Upper lobe of left lung (tissue), 6 donors: ENCODE measurements around the gene EPM2AIP1. TPM values are rescaled to one million over a fixed set of nuclear protein-coding genes. Genes with fewer than 3 reads are reported as not detected.

Source experiments
- ATAC-seq, 2 donors: fragments of 200-7000 bp; cut with Tn5 transposase; one replicate each; pipeline ENCODE4 v1.9.1; 2022; ENCODE audit warnings: mild to moderate bottlenecking in 2 of 2, moderate library complexity in 2 of 2; ENCODE audit not compliant: low FRiP score in 2 of 2
- DNase-seq, 2 donors: peaks; one replicate each; pipeline ENCODE4 v3.0.0-alpha.2; 2019 to 2020
- H3K27ac ChIP-seq, 4 donors: fragments of 200-600 bp; sonication (generic); one replicate each; pipeline ENCODE4 v1.5.1; 2016 to 2019
- H3K27me3 ChIP-seq, 4 donors: fragments of 200-600 bp; sonication (generic); one replicate each; pipeline ENCODE4 v1.5.1; 2017 to 2019
- H3K36me3 ChIP-seq, 4 donors: fragments of 200-600 bp; sonication (generic); one replicate each; pipeline ENCODE4 v1.5.1; 2016 to 2019
- H3K4me1 ChIP-seq, 4 donors: fragments of 200-600 bp; sonication (generic); one replicate each; pipeline ENCODE4 v1.5.1; 2018 to 2019
- H3K4me3 ChIP-seq, 4 donors: fragments of 200-600 bp; sonication (generic); one replicate each; pipeline ENCODE4 v1.5.1; 2017 to 2019; ENCODE audit warnings: mild to moderate bottlenecking in 2 of 4, moderate library complexity in 1 of 4
- H3K9me3 ChIP-seq, 4 donors: fragments of 200-600 bp; sonication (generic); one replicate each; pipeline ENCODE4 v1.5.1; 2018 to 2019
- EP300 ChIP-seq, 4 donors: sonication (generic); formaldehyde crosslinking; IDR thresholded peaks; one replicate each; pipeline ENCODE4 v1.5.1; 2017; ENCODE audit warnings: antibody characterized with exemption in 4 of 4, control low read depth in 2 of 4
- POLR2A ChIP-seq, 4 donors: fragments of 450-650 bp; IDR thresholded peaks; one replicate each; pipeline ENCODE4 v1.5.1; 2016 to 2017; ENCODE audit warnings: antibody characterized with exemption in 4 of 4, mild to moderate bottlenecking in 2 of 4
- POLR2AphosphoS5 ChIP-seq, 2 donors: sonication (generic); formaldehyde crosslinking; IDR thresholded peaks; one replicate each; pipeline ENCODE4 v1.5.1; 2017; ENCODE audit warnings: antibody characterized with exemption in 2 of 2
- WGBS, 2 donors: methylation state at CpG; one replicate each; pipeline ENCODE4 v1.1.5; 2017 to 2018; 5-methylcytosine and 5-hydroxymethylcytosine counted together
- small RNA-seq, 4 donors: library from RNA; depleted of rRNA; stranded (forward); fragments of <200 nt; gene quantifications; one replicate each; pipeline ENCODE3, GENCODE V24; 2016
- total RNA-seq, 6 donors: library from RNA; depleted of rRNA in 4 of 6; stranded (reverse); fragments of >200 nt in 4 of 6; gene quantifications; one replicate each; pipeline versions ENCODE4 v1.1.0 to v1.2.1, GENCODE V29; 2016 to 2021
- TF ChIP-seq, protein P1 (sequence below), 6 experiments: fragments of 450-650 bp in 4 of 6; fragments of 200-600 bp in 2 of 6; sonication (generic) in 2 of 6; IDR thresholded peaks; one replicate each; pipeline ENCODE4 v1.5.1; 2016 to 2019; ENCODE audit warnings: antibody characterized with exemption in 6 of 6
- donor health status: DM: no; HTN: no; CAD: no; lungs with moderate emphysema.
- donor health status: DM: no; HTN: yes; CAD: no; lungs with severe emphysema.

EPM2AIP1 gene
- total RNA-seq, 6 donors from 2014 or later, result 12.5 to 44.0 (median 18.1) TPM

DNA sequence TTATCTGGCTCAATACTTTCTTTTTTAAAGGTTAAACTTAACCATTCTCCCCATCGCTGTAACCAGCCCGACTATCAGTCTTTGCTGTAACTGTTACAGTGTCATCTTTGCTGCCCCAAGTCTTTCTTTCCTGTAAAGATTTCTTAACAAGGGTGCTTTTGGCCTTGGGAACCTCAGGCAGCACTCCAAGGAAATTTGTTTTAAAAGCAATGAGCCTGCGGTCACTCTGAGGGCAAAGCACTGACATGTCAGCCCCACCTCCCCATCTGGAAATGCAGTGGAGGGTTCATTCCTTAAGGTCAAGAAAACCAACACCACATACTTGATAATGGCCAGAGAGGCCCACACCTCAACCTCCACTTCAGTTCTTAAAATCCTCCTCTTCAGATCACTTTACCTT lies 51.3 kb downstream of the EPM2AIP1 start:
- H3K27ac ChIP-seq, result no peak overlapping the region
- ATAC-seq, result no peak
- no peak for TF ChIP-seq POLR2AphosphoS5 (IDR thresholded peaks at IDR 0.05)
- TF ChIP-seq POLR2A (IDR thresholded peaks at IDR 0.05), result no peak
- TF ChIP-seq EP300 (IDR thresholded peaks at IDR 0.05), result no peak
- TF ChIP-seq, protein P1, sequence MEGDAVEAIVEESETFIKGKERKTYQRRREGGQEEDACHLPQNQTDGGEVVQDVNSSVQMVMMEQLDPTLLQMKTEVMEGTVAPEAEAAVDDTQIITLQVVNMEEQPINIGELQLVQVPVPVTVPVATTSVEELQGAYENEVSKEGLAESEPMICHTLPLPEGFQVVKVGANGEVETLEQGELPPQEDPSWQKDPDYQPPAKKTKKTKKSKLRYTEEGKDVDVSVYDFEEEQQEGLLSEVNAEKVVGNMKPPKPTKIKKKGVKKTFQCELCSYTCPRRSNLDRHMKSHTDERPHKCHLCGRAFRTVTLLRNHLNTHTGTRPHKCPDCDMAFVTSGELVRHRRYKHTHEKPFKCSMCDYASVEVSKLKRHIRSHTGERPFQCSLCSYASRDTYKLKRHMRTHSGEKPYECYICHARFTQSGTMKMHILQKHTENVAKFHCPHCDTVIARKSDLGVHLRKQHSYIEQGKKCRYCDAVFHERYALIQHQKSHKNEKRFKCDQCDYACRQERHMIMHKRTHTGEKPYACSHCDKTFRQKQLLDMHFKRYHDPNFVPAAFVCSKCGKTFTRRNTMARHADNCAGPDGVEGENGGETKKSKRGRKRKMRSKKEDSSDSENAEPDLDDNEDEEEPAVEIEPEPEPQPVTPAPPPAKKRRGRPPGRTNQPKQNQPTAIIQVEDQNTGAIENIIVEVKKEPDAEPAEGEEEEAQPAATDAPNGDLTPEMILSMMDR (IDR thresholded peaks at IDR 0.05), result no peak

DNA sequence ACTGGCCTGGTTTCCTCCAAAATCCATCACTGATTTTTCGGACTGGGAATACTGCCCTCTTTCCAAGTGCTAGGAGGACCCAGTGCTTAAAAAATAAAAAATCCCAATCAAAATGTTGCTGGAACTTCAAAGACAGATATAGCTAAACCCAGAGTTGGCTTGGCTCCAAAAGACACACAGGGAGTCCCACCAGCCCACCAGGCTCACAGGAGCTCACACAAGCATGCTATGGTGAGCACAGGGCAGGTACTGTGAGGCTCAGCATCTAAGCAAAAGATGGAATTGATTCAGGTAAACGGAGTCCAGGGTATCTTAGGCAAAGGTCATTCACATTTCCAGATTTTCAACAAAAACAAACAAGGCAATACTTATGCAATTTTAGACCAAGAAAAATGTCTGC lies 51.8 kb downstream of the EPM2AIP1 start:
- H3K9me3 ChIP-seq, result no peaks in the 10 kb centered on the region
- H3K4me1 ChIP-seq, result peaks cover 11 to 36% (median 27%) of the 10 kb centered on the region in 4 donors
- H3K27me3 ChIP-seq, result no peaks in the 10 kb centered on the region
- peak overlapping the region in 2 of 4 donors; percentile 13 to 20 for H3K27ac ChIP-seq
- no peaks in the 10 kb centered on the region for H3K36me3 ChIP-seq
- WGBS, 2 donors, result 61 to 80% methylated on average over 2 of the region's 2 CpGs
- no peak for DNase-seq
- no peak overlapping the region for H3K4me3 ChIP-seq
- no peak for ATAC-seq
- TF ChIP-seq, protein P1 (IDR thresholded peaks at IDR 0.05), result no peak
- TF ChIP-seq POLR2AphosphoS5 (IDR thresholded peaks at IDR 0.05), result no peak
- TF ChIP-seq EP300 (IDR thresholded peaks at IDR 0.05), result no peak

More for the DNA sequence above, 51.3 kb downstream of the EPM2AIP1 start:
- no peaks in the 10 kb centered on the region for H3K9me3 ChIP-seq
- DNase-seq, result peak in 1 of 2 donors; percentile 40
- H3K36me3 ChIP-seq, result no peaks in the 10 kb centered on the region
- peaks cover 11 to 36% (median 27%) of the 10 kb centered on the region in 4 donors for H3K4me1 ChIP-seq
- no peak overlapping the region for H3K4me3 ChIP-seq
- WGBS, 2 donors, result 42 to 58% methylated on average over 3 of the region's 3 CpGs
- H3K27me3 ChIP-seq, result no peaks in the 10 kb centered on the region

DNA sequence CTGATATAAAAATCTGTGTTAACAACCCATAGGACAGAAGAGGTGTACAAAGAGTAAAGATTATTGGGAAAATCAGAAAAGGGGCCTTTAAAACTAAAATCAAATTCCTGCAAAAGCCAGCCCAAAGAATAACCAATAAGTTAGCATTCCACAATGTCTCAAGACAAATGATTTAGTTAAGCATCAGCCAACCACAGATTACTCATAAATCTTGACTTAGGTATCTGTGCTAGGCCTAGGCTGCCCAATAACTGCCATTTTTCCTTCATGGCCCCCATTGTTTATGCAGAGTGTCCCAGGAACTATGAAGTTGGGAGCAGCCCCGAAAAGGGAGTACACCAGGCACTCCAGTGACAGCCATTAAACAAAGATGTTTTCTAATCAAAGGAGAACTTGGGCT lies 55.4 kb downstream of the EPM2AIP1 start:
- TF ChIP-seq, protein P1 (IDR thresholded peaks at IDR 0.05), result no peak
- TF ChIP-seq POLR2AphosphoS5 (IDR thresholded peaks at IDR 0.05), result no peak
- Histone ChIP-seq H3K4me3 (no peak overlapping the region), H3K27ac (no peak overlapping the region), H3K4me1 (peaks cover 0 to 24% (median 16%) of the 10 kb centered on the region in 4 donors), H3K36me3 (no peaks in the 10 kb centered on the region), H3K27me3 (no peaks in the 10 kb centered on the region), H3K9me3 (no peaks in the 10 kb centered on the region)
- no peak for DNase-seq
- WGBS, 2 donors, result 92 to 100% methylated on average over 1 of the region's 1 CpG
- no peak for ATAC-seq

Small RNA genes within 50 kb of the gene (small RNA-seq; reads per million reads assigned to genes)
- 0 reads per million in 4 donors for gene RNU6ATAC4P

Other genes with a start within 250 kb of the EPM2AIP1 start
- gene DCLK3, start 228.6 kb downstream of the EPM2AIP1 start, total RNA-seq, result under 1 TPM in 2 of 6 donors, not detected in 4; 0.03 to 0.40 TPM
- 10 to 100 TPM; 10.6 to 39.8 (median 28.1) TPM for gene TRANK1, start 48.1 kb downstream of the EPM2AIP1 start, total RNA-seq
- gene MLH1, start 387 bp upstream of the EPM2AIP1 start, total RNA-seq, result 10 to 100 TPM; 31.7 to 97.4 (median 37.2) TPM
- gene LRRFIP2, start 181.5 kb upstream of the EPM2AIP1 start, total RNA-seq, result 100 to 1,000 TPM in 1 of 6 donors, 10 to 100 TPM in 5; 45.9 to 106 (median 78.8) TPM